Transverse colon (tissue), 4 donors: ENCODE data around the gene RUNX3.

ENCODE experiments used
- CTCF ChIP-seq, 5 experiments: fragments of 200-600 bp in 3 of 5; fragments of 450-650 bp in 2 of 5; sonication (generic) in 3 of 5; IDR thresholded peaks; 1 replicate in 2 of 5; 2 replicates in 3 of 5; pipeline ENCODE4 v1.5.1; 2016 to 2017; ENCODE audit warnings: antibody characterized with exemption in 5 of 5, inconsistent platforms in 3 of 5, mild to moderate bottlenecking in 2 of 5, moderate library complexity in 1 of 5
- EP300 ChIP-seq: sonication (generic); formaldehyde crosslinking; IDR thresholded peaks from one replicate; pipeline ENCODE4 v1.6.1; 2017; ENCODE audit warnings: antibody characterized with exemption, low read depth
- POLR2A ChIP-seq: fragments of 450-650 bp; IDR thresholded peaks from one replicate; pipeline ENCODE4 v1.6.1; 2016; ENCODE audit warnings: antibody characterized with exemption, mild to moderate bottlenecking, moderate library complexity
- POLR2AphosphoS5 ChIP-seq, 3 donors: sonication (generic); formaldehyde crosslinking; IDR thresholded peaks; one replicate each; pipeline ENCODE4 v1.6.1; 2016; ENCODE audit warnings: antibody characterized with exemption in 3 of 3

- TF ChIP-seq EP300 (no peak), CTCF (IDR thresholded peaks at IDR 0.05) (no peak), POLR2A (no peak), POLR2AphosphoS5 (IDR thresholded peaks at IDR 0.05) (no peak)
Measured at GRCh38 chr1:24951810-24952412, 21.8 kb upstream of the RUNX3 start.
